ENCODE results near the gene MYO5B.

Gene MYO5B

DNA sequence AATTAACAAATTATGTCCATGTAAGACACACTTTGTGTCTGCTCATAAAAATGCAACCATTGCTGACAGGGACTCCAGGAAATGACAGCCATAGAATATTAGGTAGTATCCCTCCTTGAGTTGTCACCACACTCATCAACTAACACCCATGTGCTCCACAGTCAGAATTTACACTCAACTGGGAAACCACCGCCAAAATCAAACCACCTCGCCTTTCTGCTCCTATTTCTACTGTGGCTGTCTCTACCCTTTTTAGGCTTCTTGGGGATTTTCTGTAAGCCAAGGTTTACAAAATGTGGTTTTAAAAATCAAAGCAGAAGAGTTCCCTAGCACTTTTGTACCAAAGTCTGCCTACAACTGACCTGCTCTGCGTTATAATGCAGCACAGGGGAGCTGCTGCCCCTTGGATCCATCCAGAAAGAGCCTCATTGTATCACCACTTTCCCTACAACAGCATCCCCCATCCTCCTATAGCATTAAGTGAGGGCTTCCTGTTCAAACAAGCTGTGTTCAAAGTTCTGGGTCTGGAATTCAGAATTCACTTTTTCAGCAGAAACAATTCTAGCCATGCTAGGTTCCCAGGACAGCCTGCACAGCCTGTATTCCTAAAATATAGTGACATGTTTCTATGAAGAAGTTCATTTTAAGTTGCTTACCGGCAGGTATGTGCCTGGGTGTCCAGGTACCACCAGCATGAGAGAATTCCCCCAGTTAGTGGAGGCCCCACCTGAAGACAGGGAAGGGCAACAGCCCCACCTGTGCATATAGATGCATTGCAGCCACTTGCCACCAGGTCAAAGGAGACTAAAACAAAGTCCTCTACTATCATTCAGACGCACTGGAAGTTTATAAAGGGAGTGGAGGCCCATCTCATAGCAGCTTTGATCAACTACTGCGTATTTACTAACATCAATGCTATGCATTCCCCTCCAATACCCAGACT is 104.3 kb downstream of the MYO5B start:
- Histone ChIP-seq H2AFZ (ENCODE audit: low read depth, low read length, severe bottlenecking) (no peak overlapping the region), H3K9me3 (ENCODE audit: insufficient read depth, low read length) (no peaks in the 10 kb centered on the region), H3K27ac (ENCODE audit: low read depth, low read length) (no peak overlapping the region), H3K36me3 (ENCODE audit: low read length) (no peaks in the 10 kb centered on the region), H4K20me1 (ENCODE audit: low read depth, low read length) (no peaks in the 10 kb centered on the region), H3K9ac (ENCODE audit: low read length) (no peak overlapping the region), H3F3A (ENCODE audit: insufficient read depth) (no peaks in the 10 kb centered on the region), H3K9me2 (replicated peaks; ENCODE audit: insufficient read depth, low read length) (no peaks in the 10 kb centered on the region), H3K79me2 (ENCODE audit: insufficient read depth, low read length) (no peaks in the 10 kb centered on the region), H3K4me3 (ENCODE audit: insufficient read depth, low read length, poor library complexity, severe bottlenecking) (no peak overlapping the region), H3K27me3 (ENCODE audit: low read length) (no peaks in the 10 kb centered on the region), H3K4me2 (ENCODE audit: low read depth, low read length, poor library complexity, severe bottlenecking) (no peak overlapping the region)
- TF ChIP-seq, protein P1, sequence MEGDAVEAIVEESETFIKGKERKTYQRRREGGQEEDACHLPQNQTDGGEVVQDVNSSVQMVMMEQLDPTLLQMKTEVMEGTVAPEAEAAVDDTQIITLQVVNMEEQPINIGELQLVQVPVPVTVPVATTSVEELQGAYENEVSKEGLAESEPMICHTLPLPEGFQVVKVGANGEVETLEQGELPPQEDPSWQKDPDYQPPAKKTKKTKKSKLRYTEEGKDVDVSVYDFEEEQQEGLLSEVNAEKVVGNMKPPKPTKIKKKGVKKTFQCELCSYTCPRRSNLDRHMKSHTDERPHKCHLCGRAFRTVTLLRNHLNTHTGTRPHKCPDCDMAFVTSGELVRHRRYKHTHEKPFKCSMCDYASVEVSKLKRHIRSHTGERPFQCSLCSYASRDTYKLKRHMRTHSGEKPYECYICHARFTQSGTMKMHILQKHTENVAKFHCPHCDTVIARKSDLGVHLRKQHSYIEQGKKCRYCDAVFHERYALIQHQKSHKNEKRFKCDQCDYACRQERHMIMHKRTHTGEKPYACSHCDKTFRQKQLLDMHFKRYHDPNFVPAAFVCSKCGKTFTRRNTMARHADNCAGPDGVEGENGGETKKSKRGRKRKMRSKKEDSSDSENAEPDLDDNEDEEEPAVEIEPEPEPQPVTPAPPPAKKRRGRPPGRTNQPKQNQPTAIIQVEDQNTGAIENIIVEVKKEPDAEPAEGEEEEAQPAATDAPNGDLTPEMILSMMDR (IDR thresholded peaks at IDR 0.05; ENCODE audit: insufficient read depth, low read length, poor library complexity, severe bottlenecking): no peak
- TF ChIP-seq EZH2phosphoT487 (conservative IDR thresholded peaks at IDR 0.05; ENCODE audit: low read length): no peak

GRCh38 chr18:50089702-50090101 is 105.2 kb downstream of the MYO5B start:
- no peak overlapping the region for H3K27ac ChIP-seq (ENCODE audit: low read depth, low read length)
- no peak overlapping the region for H3K9ac ChIP-seq (ENCODE audit: low read length)
- no peaks in the 10 kb centered on the region for H3K27me3 ChIP-seq (ENCODE audit: low read length)
- no peak overlapping the region for H3K4me3 ChIP-seq (ENCODE audit: insufficient read depth, low read length, poor library complexity, severe bottlenecking)
- H3K9me2 ChIP-seq (replicated peaks; ENCODE audit: insufficient read depth, low read length): no peaks in the 10 kb centered on the region
- no peak overlapping the region for H3K4me2 ChIP-seq (ENCODE audit: low read depth, low read length, poor library complexity, severe bottlenecking)
- no peaks in the 10 kb centered on the region for H3K36me3 ChIP-seq (ENCODE audit: low read length)
- H3K9me3 ChIP-seq (ENCODE audit: insufficient read depth, low read length): no peaks in the 10 kb centered on the region
- H2AFZ ChIP-seq (ENCODE audit: low read depth, low read length, severe bottlenecking): no peak overlapping the region
- H4K20me1 ChIP-seq (ENCODE audit: low read depth, low read length): no peaks in the 10 kb centered on the region
- no peak for TF ChIP-seq EZH2phosphoT487 (conservative IDR thresholded peaks at IDR 0.05; ENCODE audit: low read length)
- TF ChIP-seq, protein P1 (IDR thresholded peaks at IDR 0.05; ENCODE audit: insufficient read depth, low read length, poor library complexity, severe bottlenecking): no peak
- H3K79me2 ChIP-seq (ENCODE audit: insufficient read depth, low read length): no peaks in the 10 kb centered on the region
- no peaks in the 10 kb centered on the region for H3F3A ChIP-seq (ENCODE audit: insufficient read depth)

DNA sequence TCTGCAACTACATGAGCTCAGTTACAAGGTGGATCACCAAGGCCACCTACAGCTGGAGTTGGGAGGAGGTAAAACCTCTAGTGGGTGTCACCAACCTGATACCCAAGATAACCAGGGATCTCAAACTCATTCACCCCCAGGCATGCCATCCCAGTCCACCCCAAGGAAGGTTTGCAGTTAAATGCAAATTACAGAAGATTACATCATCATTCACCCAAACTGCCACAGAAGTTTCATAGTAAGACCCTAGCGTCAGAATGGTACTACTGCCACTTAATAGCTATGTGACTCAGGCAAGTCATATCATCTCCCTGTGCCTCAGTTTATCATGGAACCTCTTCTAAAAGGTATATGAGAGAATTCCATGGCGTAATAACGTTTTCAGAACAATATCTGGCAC is 111.2 kb downstream of the MYO5B start:
- no peaks in the 10 kb centered on the region for H3K36me3 ChIP-seq (ENCODE audit: low read length)
- no peak overlapping the region for H3K4me3 ChIP-seq (ENCODE audit: insufficient read depth, low read length, poor library complexity, severe bottlenecking)
- no peak overlapping the region for H3K27ac ChIP-seq (ENCODE audit: low read depth, low read length)
- no peaks in the 10 kb centered on the region for H3K9me2 ChIP-seq (replicated peaks; ENCODE audit: insufficient read depth, low read length)
- no peak overlapping the region for H3K4me2 ChIP-seq (ENCODE audit: low read depth, low read length, poor library complexity, severe bottlenecking)
- 0 out of 2 replicates have a peak, but pooled peaks cover 3% of the 10 kb centered on the region for H3K27me3 ChIP-seq (ENCODE audit: low read length)
- H4K20me1 ChIP-seq (ENCODE audit: low read depth, low read length): no peaks in the 10 kb centered on the region
- no peak overlapping the region for H3K9ac ChIP-seq (ENCODE audit: low read length)
- H3F3A ChIP-seq (ENCODE audit: insufficient read depth): no peaks in the 10 kb centered on the region
- no peak overlapping the region for H2AFZ ChIP-seq (ENCODE audit: low read depth, low read length, severe bottlenecking)
- H3K9me3 ChIP-seq (ENCODE audit: insufficient read depth, low read length): no peaks in the 10 kb centered on the region
- H3K79me2 ChIP-seq (ENCODE audit: insufficient read depth, low read length): no peaks in the 10 kb centered on the region
- TF ChIP-seq EZH2phosphoT487 (conservative IDR thresholded peaks at IDR 0.05; ENCODE audit: low read length): no peak
- TF ChIP-seq, protein P1 (IDR thresholded peaks at IDR 0.05; ENCODE audit: insufficient read depth, low read length, poor library complexity, severe bottlenecking): no peak
